ENCODE results near the gene ZBED1.

- TF ChIP-seq, protein P1, sequence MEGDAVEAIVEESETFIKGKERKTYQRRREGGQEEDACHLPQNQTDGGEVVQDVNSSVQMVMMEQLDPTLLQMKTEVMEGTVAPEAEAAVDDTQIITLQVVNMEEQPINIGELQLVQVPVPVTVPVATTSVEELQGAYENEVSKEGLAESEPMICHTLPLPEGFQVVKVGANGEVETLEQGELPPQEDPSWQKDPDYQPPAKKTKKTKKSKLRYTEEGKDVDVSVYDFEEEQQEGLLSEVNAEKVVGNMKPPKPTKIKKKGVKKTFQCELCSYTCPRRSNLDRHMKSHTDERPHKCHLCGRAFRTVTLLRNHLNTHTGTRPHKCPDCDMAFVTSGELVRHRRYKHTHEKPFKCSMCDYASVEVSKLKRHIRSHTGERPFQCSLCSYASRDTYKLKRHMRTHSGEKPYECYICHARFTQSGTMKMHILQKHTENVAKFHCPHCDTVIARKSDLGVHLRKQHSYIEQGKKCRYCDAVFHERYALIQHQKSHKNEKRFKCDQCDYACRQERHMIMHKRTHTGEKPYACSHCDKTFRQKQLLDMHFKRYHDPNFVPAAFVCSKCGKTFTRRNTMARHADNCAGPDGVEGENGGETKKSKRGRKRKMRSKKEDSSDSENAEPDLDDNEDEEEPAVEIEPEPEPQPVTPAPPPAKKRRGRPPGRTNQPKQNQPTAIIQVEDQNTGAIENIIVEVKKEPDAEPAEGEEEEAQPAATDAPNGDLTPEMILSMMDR (IDR thresholded peaks at IDR 0.05), result no peak
- TF ChIP-seq POLR2A (IDR thresholded peaks at IDR 0.05), result no peak
Measured at GRCh38 chrX:2508648-2509335, 8.0 kb upstream of the ZBED1 start.
